GDM1 (cell line): ENCODE results near the gene EP400.

Source experiments
- DNase-seq: peaks from one replicate; lab custom pipeline; 2025; lab: John Stamatoyannopoulos, UW

Gene EP400

GRCh38 chr12:131927110-131928079 is 22.3 kb upstream of the EP400 start:
- no peak for DNase-seq

- DNase-seq: no peak
Observed at GRCh38 chr12:131928080-131928710, 21.5 kb upstream of the EP400 start.

DNA sequence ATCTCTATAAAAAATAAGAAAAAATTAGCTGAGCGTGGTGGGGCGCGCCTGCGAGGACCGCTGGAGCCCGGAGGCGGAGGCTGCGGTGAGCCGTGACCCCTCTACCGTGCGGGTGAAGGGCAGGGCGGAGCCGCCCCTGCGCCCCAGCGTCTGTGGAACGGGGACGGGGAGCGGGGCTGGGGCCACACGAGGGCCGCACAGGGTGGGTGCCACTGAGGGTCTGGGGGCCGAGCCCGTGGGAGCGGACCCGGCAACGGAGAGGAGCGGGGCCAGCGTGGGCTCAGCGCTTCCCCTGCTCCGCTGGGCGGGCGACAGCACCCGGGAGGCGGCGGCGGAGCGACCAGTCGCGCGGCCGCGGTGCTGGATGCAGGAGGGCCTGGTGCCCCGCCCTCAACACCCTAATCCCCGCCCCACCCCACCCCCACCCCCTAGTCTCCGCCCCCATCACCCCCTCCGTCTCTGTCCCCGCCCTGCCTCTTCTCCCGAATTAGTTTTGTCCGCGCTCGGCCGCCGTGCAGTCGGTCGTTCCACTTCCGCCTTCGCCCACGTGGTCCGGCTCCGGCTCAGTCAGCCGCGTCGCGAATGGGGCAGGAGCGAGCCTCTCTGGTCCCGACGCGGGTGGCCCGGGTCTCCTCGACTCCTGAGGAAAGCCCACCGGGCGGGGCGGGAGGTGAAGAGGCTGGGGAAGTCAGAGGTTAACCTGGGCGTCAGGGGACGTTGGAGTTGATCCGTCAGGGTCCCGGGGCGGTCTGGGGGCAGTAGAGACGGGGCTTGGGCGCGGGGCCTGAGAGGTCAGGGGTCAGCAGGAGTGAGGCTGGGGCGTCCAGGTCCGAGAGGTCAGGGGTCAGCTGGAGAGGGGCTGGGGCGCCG is 20.8 kb upstream of the EP400 start, which contains the start of gene PUS1:
Gene PUS1 (plus strand): TSS at position 566 of the 870 bp plus-strand sequence. CDS start 447 bp downstream, outside the sequence.
- DNase-seq: peak; percentile 91

GRCh38 chr12:131929581-131930456 is 19.9 kb upstream of the EP400 start:
- DNase-seq: no peak

DNA sequence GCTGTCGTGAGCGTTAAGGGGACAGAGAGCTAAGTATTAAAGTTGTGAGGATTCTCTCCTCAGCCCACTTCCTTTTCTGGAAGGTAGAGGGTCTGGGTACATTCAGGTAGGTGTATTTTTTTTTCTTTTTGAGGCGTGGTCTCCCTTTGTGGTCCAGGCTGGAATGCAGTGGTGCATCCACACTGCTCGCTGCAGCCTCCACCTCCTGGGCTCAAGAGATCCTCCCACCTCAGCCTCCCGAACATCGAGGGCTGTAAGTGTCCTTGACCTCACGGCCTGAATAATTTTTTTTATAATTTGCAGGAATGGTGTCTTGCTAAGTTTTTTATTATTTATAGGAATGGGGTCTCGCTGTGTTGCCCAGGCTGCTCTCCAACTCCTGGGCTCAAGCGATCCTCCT is 19.2 kb upstream of the EP400 start:
- DNase-seq: no peak

- no peak for DNase-seq
Observed at GRCh38 chr12:131933387-131933786, 16.4 kb upstream of the EP400 start.

GRCh38 chr12:131934535-131934934 is 15.2 kb upstream of the EP400 start:
- no peak for DNase-seq

DNA sequence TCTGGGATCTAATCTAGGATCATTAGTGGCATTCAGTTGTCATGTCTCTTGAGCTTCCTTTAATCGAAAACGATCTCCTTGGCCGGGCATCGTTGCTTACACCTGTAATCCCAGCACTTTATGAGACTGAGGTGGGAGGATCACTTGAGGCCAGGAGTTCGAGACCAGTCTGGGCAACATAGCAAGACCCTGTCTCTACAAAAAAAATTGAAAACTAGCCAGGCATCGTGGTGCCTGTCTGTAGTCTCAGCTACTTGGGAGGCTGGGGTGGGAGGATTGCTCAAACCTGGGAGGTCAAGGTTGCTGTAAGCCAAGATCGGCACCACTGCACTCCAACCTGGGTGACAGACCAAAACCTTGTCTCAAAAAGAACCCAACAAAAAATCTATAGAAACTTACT is 11.7 kb upstream of the EP400 start:
- DNase-seq: no peak

DNA sequence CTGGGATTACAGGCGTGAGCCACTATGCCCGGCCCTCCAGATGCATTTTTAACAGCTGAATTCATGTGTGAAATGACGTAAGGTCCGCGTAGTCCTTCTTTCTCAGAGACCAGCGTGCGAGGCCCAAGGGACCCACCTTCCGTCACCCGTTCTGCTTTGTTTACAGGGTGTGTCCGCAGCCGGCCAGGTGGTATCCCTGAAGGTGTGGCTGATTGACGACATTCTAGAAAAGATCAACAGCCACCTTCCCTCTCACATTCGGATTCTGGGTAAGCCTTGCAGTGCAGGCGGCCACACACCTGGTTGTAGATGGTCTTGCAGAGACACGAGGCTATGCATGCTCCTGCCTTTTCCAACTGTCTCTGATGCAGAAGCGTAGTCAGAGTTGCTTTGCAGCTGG is 10.7 kb upstream of the EP400 start:
- DNase-seq: no peak

- DNase-seq: no peak
Observed at GRCh38 chr12:131940141-131940547, 9.6 kb upstream of the EP400 start.

DNA sequence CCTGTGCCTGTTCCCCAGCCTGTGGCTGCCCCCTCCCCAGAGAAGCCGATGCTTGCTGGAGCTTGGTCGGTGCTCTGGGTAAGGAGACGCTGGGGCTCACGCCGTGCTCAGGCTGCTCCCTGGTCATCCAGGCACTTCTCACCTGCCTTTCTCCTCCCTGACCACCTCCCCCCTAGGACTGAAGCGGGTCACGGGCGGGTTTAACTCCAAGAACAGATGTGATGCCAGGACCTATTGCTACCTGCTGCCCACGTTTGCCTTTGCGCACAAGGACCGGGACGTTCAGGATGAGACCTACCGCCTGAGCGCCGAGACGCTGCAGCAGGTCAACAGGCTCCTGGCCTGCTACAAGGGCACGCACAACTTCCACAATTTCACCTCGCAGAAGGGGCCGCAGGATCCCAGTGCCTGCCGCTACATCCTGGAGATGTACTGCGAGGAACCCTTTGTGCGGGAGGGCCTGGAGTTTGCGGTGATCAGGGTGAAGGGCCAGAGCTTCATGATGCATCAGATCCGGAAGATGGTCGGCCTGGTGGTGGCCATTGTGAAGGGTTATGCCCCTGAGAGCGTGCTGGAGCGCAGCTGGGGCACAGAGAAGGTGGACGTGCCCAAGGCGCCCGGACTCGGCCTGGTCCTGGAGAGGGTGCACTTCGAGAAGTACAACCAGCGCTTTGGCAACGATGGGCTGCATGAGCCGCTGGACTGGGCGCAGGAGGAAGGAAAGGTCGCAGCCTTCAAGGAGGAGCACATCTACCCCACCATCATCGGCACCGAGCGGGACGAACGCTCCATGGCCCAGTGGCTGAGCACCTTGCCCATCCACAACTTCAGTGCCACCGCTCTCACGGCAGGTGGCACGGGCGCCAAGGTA is 8.4 kb upstream of the EP400 start:
- no peak for DNase-seq

DNA sequence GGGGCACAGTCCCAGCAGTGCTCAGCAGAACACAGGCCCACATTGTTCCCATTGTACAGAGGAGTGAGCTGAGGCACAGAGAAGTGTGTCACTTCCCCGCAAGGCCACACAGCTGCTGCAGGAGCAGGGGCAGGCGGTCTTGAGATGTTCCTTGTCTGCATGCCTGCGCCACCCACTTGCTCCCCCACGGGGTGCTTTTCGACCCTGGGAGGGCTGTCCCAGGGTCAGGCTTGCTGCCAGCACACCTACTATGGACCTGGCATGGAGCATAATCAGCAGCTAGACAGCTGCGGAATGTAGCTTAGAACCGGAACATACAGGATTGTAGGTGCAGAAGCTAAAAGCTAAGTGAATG is 7.8 kb upstream of the EP400 start:
- DNase-seq: no peak

- no peak for DNase-seq
Observed at GRCh38 chr12:131942671-131943070, 7.1 kb upstream of the EP400 start.

DNA sequence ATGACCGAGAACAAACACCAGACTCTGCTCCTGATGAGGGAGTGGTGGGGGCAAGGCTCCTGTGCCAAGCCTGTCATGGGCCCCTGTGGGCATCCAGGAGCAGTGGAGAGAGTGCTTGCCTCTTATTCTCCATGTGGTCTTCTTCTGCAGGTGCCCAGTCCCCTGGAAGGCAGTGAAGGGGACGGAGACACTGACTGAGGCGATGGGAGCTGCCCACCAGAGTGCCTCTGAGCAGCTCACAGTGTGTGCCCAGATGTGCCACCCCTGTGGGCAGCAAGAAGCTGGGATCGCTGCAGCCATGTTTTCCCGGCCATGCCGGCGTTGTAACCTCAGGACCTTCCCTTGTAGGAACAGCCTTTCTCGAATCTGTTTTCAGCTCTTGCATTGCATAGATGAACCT is 6.4 kb upstream of the EP400 start:
- DNase-seq: no peak

GRCh38 chr12:131943876-131944275 is 5.9 kb upstream of the EP400 start:
- DNase-seq: no peak

DNA sequence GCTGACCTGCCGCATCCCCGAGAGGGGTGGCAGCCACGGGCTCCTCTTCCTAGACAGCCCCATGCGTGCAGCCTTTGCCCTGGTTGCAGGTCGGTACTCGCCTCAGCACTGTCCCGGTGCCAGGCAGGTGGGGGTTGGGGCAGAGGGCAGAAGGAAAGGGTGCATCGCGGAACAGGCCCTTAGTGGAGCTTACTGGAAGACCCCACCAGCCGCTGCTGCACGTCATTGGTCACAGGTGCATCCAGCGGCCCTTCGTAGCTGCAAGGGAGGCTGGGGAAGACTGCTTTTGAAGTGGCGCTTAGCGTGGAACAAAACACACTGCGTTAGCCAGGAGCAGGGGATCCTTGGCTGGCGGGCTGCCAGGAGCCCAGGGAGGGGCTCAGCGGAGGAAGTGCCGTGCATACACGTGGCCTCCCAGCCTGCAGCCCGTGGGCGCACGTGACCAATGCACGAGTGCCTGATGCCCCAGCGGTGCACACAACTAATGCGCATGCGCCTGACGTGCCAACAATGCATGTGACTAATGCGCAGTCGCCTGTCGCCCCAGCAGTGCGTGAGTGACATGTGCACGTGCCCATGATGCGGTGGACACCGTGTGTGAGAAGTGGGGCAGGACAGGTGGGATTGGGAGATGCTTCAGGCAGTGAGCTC is 5.0 kb upstream of the EP400 start:
- no peak for DNase-seq

GRCh38 chr12:131946757-131947156 is 3.0 kb upstream of the EP400 start:
- DNase-seq: no peak

DNA sequence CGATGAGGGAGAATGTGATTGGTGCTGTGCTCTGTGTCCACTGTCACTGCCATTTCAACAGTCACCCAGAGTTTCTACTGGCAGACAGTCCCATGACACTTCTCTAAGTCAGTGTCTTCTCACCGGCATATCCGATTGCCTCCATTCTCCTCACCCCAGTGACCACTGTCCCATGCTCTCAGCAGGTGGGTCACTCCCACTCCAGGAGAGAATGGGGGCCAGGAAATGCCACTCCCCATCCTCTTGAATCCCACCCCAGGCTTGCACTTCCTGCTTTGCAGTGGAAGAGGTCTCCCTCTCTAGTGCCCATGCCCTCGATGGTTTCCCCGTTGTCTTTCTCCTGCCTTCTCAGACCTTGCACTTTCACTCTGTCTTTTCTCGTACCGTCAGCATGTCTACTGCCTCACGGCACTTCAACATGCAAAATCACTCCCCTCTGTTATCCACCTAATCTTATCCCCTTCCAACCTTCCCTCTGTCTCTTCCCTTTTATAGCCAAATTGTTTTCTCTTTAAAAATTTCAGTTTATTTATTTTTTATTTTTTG is 2.2 kb upstream of the EP400 start:
- no peak for DNase-seq

DNA sequence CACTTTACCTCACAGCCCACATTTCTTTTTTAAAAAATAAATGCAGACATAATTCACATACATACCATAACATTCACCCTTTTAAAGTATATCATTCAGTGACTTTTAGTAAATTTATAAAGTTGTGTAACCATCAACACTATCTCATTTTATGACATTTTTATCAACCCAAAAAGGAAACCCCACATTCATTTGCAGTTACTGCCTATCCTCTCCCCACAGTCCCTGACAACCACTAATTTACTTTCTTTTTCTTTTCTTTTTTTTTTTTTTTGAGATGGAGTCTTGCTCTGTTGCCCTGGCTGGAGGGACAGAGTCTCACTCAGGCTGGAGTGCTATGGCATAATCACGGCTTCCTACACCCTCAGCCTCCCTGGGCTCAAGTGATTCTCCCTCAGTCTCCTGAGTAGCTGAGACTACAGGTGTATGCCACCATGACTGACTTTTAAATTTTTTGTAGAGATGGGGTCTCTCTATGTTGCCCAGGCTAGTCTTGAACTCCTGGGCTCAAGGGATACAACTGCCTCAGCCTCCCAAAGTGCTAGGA is 1.5 kb upstream of the EP400 start:
- no peak for DNase-seq
